ENCODE results near the gene MLYCD. TPM values are rescaled to one million over a fixed set of nuclear protein-coding genes. Genes with fewer than 3 reads are reported as not detected.

MLYCD gene
- total and polyA plus RNA-seq, 2 donors (not counting 1 experiment from before 2014, with no cell fraction given) = 2.3 to 17.1 TPM

- POLR2A ChIA-PET = no interaction called here
- H3K4me3 ChIP-seq (ENCODE audit: control extremely low read depth in 1 of 5, extremely low read depth in 1 of 5, insufficient read depth in 1 of 5, low read depth in 2 of 5, low read length in 4 of 5) = no peak overlapping the region
- intact Hi-C loops (cut with micrococcal nuclease) = no loop called here
- no peaks in the 10 kb centered on the region for H3K79me2 ChIP-seq (ENCODE audit: control insufficient read depth, insufficient read depth, low read length)
- DNase-seq (no peak), ATAC-seq (ENCODE audit: low read depth) (no peak)
- H3K4me1 ChIP-seq (ENCODE audit: control insufficient read depth in 2 of 2, insufficient read depth in 2 of 2, low read length in 2 of 2) = no peaks in the 10 kb centered on the region
- H3K4me1 Mint-ChIP-seq = no peaks in the 10 kb centered on the region
- H2AFZ ChIP-seq (ENCODE audit: insufficient read depth, low read depth, low read length, poor library complexity, severe bottlenecking) = no peak overlapping the region
- TF ChIP-seq CTCF (IDR thresholded peaks at IDR 0.05) (no peak), EZH2 (IDR thresholded peaks at IDR 0.05; ENCODE audit: borderline replicate concordance, insufficient read depth, low read depth, low read length, poor library complexity, severe bottlenecking) (no peak)
- H3K27ac Mint-ChIP-seq = no peak overlapping the region
- peaks cover 0 to 8% (median 1%) of the 10 kb centered on the region in 4 experiments for H3K27me3 ChIP-seq (replicated peaks in 1 of 4; ENCODE audit: control extremely low read depth in 1 of 4, control insufficient read depth in 3 of 4, insufficient read depth in 4 of 4, low read length in 3 of 4)
- no peak overlapping the region for H3K9ac ChIP-seq (ENCODE audit: low read length)
- H3K27ac ChIP-seq (ENCODE audit: low read length in 2 of 2) = no peak overlapping the region
- no peaks in the 10 kb centered on the region for H3K9me3 Mint-ChIP-seq (ENCODE audit: insufficient read depth)
- no peak overlapping the region for H3K4me3 Mint-ChIP-seq
- peaks cover 25% of the 10 kb centered on the region for H3K27me3 Mint-ChIP-seq
- H3K9me3 ChIP-seq (ENCODE audit: control extremely low read depth in 1 of 3, control insufficient read depth in 2 of 3, insufficient read depth in 1 of 3, low read length in 2 of 3) = peaks cover 0 to 2% (median 0%) of the 10 kb centered on the region in 3 donors
- no peak overlapping the region for H3K4me2 ChIP-seq (replicated peaks; ENCODE audit: low read depth, low read length, poor library complexity, severe bottlenecking)
- no peaks in the 10 kb centered on the region for H3K36me3 ChIP-seq (replicated peaks in 1 of 2; ENCODE audit: control extremely low read depth in 1 of 2, control insufficient read depth in 1 of 2, extremely low read depth in 1 of 2, insufficient read depth in 2 of 2, low read length in 1 of 2)
- CTCF ChIA-PET = no interaction called here
- no peaks in the 10 kb centered on the region for H4K20me1 ChIP-seq (ENCODE audit: control insufficient read depth, insufficient read depth, low read length, poor library complexity, severe bottlenecking)
- 92% methylated on average over 2 of the region's 4 CpGs for WGBS (ENCODE audit: insufficient coverage)
Measured at GRCh38 chr16:83856792-83857191, 42.1 kb upstream of the MLYCD start.

GRCh38 chr16:83859265-83859664 lies 39.6 kb upstream of the MLYCD start:
- peaks cover 14% of the 10 kb centered on the region for H3K27me3 Mint-ChIP-seq
- no peak overlapping the region for H3K27ac ChIP-seq (ENCODE audit: low read length in 2 of 2)
- POLR2A ChIA-PET = no interaction called here

More at GRCh38 chr16:83859265-83859664, 39.6 kb upstream of the MLYCD start:
- Histone ChIP-seq H3K79me2 (ENCODE audit: control insufficient read depth, insufficient read depth, low read length) (no peaks in the 10 kb centered on the region), H3K9me3 (ENCODE audit: control extremely low read depth in 1 of 3, control insufficient read depth in 2 of 3, insufficient read depth in 1 of 3, low read length in 2 of 3) (peaks cover 0 to 8% (median 0%) of the 10 kb centered on the region in 3 donors), H3K4me3 (ENCODE audit: control extremely low read depth in 1 of 5, extremely low read depth in 1 of 5, insufficient read depth in 1 of 5, low read depth in 2 of 5, low read length in 4 of 5) (no peak overlapping the region), H3K9ac (ENCODE audit: low read length) (no peak overlapping the region), H4K20me1 (ENCODE audit: control insufficient read depth, insufficient read depth, low read length, poor library complexity, severe bottlenecking) (no peaks in the 10 kb centered on the region), H3K36me3 (replicated peaks in 1 of 2; ENCODE audit: control extremely low read depth in 1 of 2, control insufficient read depth in 1 of 2, extremely low read depth in 1 of 2, insufficient read depth in 2 of 2, low read length in 1 of 2) (no peaks in the 10 kb centered on the region), H2AFZ (ENCODE audit: insufficient read depth, low read depth, low read length, poor library complexity, severe bottlenecking) (no peak overlapping the region), H3K27me3 (replicated peaks in 1 of 4; ENCODE audit: control extremely low read depth in 1 of 4, control insufficient read depth in 3 of 4, insufficient read depth in 4 of 4, low read length in 3 of 4) (peaks cover 0 to 9% (median 0%) of the 10 kb centered on the region in 4 experiments), H3K4me2 (replicated peaks; ENCODE audit: low read depth, low read length, poor library complexity, severe bottlenecking) (no peak overlapping the region), H3K4me1 (ENCODE audit: control insufficient read depth in 2 of 2, insufficient read depth in 2 of 2, low read length in 2 of 2) (no peaks in the 10 kb centered on the region)
- H3K9me3 Mint-ChIP-seq (ENCODE audit: insufficient read depth) = no peaks in the 10 kb centered on the region
- WGBS (ENCODE audit: insufficient coverage) = 92% methylated on average over 8 of the region's 8 CpGs
- no peak for ATAC-seq (ENCODE audit: low read depth)
- no peak for DNase-seq
- CTCF ChIA-PET = no interaction called here
- no peak overlapping the region for H3K4me3 Mint-ChIP-seq
- intact Hi-C loops (cut with micrococcal nuclease) = no loop called here
- no peak for TF ChIP-seq EZH2 (IDR thresholded peaks at IDR 0.05; ENCODE audit: borderline replicate concordance, insufficient read depth, low read depth, low read length, poor library complexity, severe bottlenecking)
- TF ChIP-seq CTCF (IDR thresholded peaks at IDR 0.05) = no peak
- no peaks in the 10 kb centered on the region for H3K4me1 Mint-ChIP-seq
- H3K27ac Mint-ChIP-seq = no peak overlapping the region

Data from B cell (primary cell).